8988T (cell line): Measurements from ENCODE around the gene CTXN2.

Experiments
- DNase-seq: peaks from one replicate; pipeline ENCODE4 v3.0.0; 2011

The CTXN2 gene

DNA sequence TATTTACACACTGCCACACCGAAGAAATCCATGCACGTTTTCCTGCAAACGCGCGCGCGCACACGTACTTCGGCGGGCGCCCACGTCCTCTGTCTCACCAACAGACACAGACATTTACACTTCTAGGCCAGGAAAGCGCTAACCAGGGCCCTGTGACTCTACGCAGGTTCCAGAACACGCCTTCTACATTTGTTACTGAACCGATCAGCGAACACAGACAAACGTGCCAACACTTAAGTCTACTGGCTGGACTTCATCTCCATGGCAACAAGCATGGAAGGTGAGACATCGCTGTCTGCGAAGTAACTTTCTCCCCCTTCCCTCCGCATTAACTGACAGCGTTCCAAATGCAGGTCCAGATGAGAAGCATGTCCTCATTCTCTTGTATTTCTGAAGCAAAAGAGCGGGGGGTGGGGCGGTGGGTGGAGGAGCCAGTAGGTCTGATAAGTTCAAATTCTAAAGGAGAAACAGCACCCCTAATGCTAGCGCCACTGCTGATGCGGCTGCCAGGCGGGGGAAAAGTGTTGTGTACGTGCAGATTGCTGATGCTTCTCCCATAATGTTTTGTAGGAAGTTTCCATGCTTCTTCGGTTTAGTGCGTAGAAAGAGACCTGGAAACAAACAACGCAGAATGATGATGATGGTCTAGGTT, at the start of gene CTXN2:
Gene CTXN2 (plus strand): TSS at position 92 of the 652 bp plus-strand sequence. CDS start 9,636 bp downstream, outside the sequence.
- no peak for DNase-seq

DNA sequence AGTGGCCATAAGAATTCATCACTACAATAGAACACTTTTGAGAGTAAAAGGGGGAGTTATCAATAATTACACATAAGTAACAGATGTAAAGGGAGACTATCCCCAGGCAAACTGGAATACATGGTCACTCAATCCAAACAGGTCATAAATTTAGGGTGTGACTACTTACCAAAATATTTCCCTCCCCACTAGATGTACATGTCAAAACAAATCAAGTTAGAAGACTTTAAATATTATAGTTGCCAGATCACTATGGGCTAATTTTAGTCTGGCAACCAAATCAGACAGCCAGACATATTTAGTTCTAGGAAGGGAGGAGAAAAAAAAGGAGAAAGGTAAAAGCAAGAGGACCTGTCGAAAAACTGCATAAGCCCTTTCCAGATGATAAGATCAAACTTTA, 47.6 kb upstream of the CTXN2 start:
- DNase-seq = no peak

DNA sequence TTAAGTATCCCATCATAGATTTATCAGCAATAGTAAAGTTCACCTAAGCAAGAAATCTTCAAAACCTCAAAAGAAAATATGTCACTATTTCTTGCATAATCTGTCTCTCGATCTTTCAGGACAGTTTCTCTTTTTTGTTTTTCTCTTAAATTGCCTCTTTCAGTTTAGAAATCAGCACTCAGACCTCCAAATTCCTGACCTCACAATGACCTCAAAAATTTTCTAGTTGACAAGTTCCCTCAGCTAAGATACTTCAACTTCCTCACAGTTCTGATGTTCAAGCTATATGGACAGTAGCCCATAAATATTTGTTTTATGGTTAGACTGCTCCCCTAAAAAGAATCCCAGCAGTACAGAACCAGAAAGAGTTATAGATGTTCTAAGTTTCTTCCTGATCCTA, 46.6 kb upstream of the CTXN2 start:
- no peak for DNase-seq

DNA sequence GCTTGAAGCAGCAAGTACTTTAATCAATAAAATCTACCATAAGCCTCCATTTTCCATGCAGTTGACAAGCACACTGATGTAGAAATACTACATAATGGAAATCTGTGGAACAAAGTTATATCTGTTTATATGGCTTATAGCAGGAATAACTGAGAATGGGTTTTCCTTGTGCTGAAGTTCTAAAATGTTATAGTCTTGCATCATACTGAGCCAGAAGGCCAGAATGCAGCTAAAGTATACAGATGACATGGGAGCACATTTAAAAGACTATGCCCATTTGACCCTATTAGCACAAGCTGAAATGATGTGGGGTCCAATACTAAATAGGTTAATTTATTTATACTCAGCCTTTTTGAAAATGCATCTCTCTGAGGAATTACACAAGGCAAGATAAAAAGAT, 45.5 kb upstream of the CTXN2 start:
- DNase-seq = no peak

- no peak for DNase-seq
These were observed 44.1 kb upstream of the CTXN2 start for GRCh38 chr15:48147358-48147757.

- no peak for DNase-seq
These were observed 41.6 kb upstream of the CTXN2 start for GRCh38 chr15:48149858-48150257.

GRCh38 chr15:48153526-48153925, 37.9 kb upstream of the CTXN2 start:
- no peak for DNase-seq

- no peak for DNase-seq
These were observed 22.8 kb upstream of the CTXN2 start for GRCh38 chr15:48168616-48169015.

GRCh38 chr15:48170981-48171380, 20.5 kb upstream of the CTXN2 start:
- no peak for DNase-seq

DNA sequence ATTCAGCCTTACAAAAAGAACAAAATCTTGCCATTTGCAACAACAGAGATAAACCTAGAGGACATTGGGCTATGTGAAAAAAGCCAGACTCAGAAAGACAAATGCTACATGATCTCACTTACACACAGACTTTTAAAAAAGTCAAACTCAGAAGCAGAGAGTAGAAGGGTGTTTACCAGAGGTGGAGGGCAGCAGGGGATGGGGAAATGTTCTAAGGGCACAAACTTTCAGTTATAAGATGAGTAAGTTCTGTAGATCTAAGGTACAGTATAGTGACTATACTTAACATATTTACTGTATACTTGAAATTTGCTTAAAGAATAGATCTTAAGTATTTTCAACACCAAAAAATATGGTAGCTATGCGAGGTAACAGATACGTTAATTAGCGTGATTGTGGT, 16.3 kb upstream of the CTXN2 start:
- no peak for DNase-seq

DNA sequence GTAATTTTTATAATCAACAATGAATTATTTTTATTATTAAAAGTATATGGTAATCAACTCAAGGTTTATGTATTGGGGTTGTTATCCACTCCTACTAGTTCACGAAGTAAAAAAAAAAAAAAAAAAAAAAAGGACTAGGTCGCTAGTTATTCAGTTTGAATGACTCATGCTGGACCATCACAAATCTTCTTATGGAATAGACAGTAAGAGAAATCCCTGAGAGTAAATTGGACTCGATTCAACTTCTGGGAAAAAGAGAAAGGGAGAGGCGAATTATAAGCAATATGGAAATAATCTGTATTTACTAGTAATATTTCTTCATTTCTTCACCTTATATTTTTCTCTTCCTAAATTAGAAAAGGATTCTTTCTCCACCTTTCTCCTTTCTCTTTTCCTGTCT, 15.4 kb upstream of the CTXN2 start:
- DNase-seq = no peak

GRCh38 chr15:48176957-48177356, 14.5 kb upstream of the CTXN2 start:
- DNase-seq = no peak

GRCh38 chr15:48177383-48177765, 14.1 kb upstream of the CTXN2 start:
- no peak for DNase-seq

- peak; percentile 38 for DNase-seq
These were observed 13.5 kb upstream of the CTXN2 start, which contains the start of gene MYEF2 for GRCh38 chr15:48177766-48178647. TSS of gene MYEF2 (minus strand) at chr15:48178295. CDS start at chr15:48178237, 58 bp downstream.

DNA sequence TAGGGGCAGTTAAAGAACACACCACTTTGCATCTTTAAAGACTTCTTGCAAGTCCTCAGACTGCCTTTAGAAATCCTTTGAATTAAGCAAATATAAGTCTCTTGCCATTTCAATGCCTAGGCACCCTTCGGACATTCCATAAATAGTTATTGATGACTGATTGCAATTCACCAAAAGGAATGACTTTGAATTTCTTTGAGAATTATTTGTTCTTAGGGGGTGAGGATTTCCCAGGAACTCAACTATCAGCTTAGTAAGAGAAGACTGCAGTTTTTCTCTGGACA, 12.9 kb upstream of the CTXN2 start:
- no peak for DNase-seq

- DNase-seq = no peak
These were observed 8.7 kb upstream of the CTXN2 start for GRCh38 chr15:48182749-48183148.

DNA sequence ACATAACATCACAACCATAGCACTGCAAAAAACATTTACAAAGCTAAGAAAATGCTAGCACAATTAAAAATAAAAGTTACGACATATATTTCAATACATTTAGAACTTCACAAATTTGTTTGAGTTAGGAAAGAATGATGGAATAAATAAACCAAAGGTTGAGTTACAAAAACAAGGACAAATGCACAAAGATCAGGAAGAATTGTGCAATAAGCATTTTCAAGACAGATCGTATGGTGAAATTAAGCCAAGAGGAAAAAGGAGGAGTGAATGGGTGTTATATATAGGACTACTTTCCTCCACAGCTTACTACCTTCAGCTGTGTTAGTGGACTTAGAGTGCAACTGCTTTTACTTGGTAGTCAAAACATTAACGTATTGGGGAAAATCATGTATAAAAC, 5.9 kb upstream of the CTXN2 start:
- DNase-seq = no peak

DNA sequence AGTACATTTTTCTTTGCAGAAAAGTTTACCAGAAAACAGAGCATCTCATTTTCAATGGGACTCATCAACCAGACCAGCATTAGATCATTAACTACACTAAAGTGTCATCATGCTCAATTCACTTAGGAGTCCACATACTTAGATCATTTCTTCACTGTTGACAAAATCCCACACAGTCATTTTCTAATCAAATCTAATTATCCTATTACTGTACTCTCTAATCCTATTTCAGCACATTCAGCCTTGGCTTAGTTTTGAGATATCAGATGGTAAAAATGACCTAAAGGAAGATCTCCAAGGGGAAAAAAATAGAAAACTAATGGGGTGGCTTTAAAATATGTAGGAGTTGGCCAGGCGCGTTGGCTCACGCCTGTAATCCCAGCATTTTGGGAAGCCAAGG, 5.2 kb upstream of the CTXN2 start:
- no peak for DNase-seq

DNA sequence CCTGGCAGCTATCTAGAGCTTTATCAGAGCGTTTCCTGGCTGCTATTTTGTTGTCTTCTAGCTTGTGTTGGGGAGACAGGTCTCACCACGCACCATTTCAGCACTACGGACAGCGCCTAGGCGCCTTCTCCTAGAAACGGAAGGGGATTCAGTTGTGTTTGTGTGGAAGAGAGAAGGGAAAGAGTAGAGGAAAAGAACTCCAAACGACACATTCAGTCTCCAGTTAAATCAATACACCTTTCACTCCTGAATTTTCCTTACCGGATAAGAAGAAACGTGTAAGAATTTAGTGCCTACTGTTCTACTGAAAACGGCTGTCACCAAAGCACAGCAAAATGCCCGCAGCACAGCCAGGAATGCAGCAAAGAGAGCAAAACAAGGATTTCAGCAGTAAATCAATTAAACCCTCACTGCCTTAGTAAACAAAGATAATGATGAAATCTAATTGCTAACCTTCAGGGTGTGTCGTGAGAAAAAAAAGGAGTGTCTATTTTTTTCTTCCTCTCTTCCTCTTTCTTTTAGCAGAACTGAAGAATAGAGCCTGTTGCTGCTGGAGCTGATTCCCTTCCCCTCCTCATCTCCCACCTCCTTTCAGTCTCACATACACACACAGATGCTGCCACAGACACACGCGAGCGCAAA, 412 bp upstream of the CTXN2 start:
- no peak for DNase-seq

DNA sequence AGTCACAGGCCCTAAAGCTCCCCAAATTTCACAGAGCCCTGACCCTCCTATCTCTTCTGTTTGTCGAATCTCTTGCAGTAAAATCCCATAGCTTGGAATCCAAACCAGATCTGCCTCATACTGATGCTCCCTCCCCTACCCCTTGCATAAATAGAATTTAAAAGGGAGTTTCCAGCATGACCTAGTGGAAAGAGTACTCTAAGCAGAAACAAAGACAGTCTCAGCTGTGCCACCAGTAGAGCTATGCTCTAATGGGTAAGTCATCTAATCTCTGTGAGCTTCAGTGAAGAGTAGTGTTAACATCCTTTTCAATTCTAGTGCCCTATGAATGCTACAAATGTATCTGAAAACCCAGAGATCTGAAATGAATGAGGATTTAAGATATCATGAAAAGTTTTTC, 10.6 kb downstream of the CTXN2 start:
- DNase-seq = no peak

DNA sequence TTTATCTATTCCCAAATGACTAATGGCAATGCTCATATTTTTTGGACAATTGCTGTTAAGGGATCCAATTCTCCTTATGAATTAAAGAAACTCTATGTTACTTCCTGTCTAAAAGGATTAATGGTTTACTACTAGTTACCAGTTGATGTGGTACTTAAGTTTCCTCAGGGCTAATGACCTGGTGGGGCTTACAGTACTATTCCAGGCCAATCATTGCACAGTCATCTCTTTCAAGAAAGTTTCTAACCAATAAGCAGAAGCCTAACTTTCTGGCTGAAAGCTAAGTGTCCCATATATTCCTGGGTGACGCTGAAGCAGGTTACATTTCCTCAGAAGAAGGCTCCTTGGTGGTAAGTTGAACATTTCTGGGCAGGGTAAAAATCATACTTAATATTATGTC, 14.5 kb downstream of the CTXN2 start, which contains the start of gene SLC12A1:
Gene SLC12A1 (plus strand): TSS at position 322 of the 400 bp plus-strand sequence. CDS start 1,418 bp downstream, outside the sequence.
- no peak for DNase-seq

- DNase-seq = no peak
These were observed 29.8 kb downstream of the CTXN2 start for GRCh38 chr15:48221261-48221660.

GRCh38 chr15:48221885-48222284, 30.4 kb downstream of the CTXN2 start:
- no peak for DNase-seq

DNA sequence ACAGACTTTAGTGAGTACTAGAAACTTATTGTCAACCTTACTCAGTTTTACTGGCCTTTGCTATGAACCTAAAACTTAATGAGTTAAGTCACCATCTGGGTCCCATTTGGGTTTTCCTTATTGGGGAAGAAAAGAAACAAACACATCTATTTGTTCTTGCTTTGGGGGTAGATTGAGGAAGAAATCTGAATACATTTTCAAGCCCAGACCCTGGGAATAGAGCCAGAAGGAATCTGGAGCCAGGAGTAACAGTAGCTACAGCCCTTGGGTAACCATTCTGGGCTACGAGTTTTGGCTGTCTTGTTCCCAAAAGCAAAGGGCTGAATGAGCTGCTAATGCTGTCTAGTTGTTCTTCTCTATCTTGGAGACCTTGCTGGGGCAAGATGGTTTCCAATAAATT, 31.2 kb downstream of the CTXN2 start:
- DNase-seq = no peak
